H9 (cell line): ENCODE measurements around the gene PPM1B. TPM values are rescaled to one million over a fixed set of nuclear protein-coding genes. Genes with fewer than 3 reads are reported as not detected.
A peak's percentile ranks its signal among the peaks of the same experiment; 100 is the strongest.
"Not testable (repeated sequence)": the region's sequence is repeated elsewhere in the genome, so short reads cannot be mapped to it uniquely, and the experiment has no call there.

ENCODE experiments used
- DNase-seq: peaks from one replicate; pipeline ENCODE4 v3.0.0-alpha.2; 2017
- H2AFZ ChIP-seq: one replicate; pipeline ENCODE4 v1.6.1; 2013; ENCODE audit warnings: mild to moderate bottlenecking, low read length, control low read depth, moderate library complexity
- H2AK5ac ChIP-seq: 2 replicates; pipeline ENCODE4 v1.6.1; 2013; ENCODE audit warnings: low read length, control low read depth, mixed read lengths; ENCODE audit not compliant: insufficient read length
- H2BK120ac ChIP-seq: one replicate; pipeline ENCODE4 v1.6.1; 2013; ENCODE audit warnings: low read depth, mild to moderate bottlenecking, low read length, control low read depth, inconsistent platforms; ENCODE audit not compliant: poor library complexity, severe bottlenecking
- H2BK12ac ChIP-seq: 2 replicates; pipeline ENCODE4 v1.6.1; 2013; ENCODE audit warnings: low read length, control low read depth, mixed read lengths, low read depth; ENCODE audit not compliant: insufficient read length
- H2BK15ac ChIP-seq: 2 replicates; pipeline ENCODE4 v1.6.1; 2013; ENCODE audit warnings: low read depth, low read length, control low read depth
- H2BK20ac ChIP-seq: one replicate; pipeline ENCODE4 v1.6.1; 2013; ENCODE audit warnings: low read depth, mild to moderate bottlenecking, low read length, control low read depth, inconsistent platforms; ENCODE audit not compliant: poor library complexity, severe bottlenecking
- H2BK5ac ChIP-seq: 2 replicates; pipeline ENCODE4 v1.6.1; 2013; ENCODE audit warnings: low read length, control low read depth, mixed read lengths; ENCODE audit not compliant: insufficient read length
- H3K14ac ChIP-seq: 2 replicates; pipeline ENCODE4 v1.6.1; 2013; ENCODE audit warnings: low read length, control low read depth; ENCODE audit not compliant: insufficient read depth
- H3K18ac ChIP-seq: 2 replicates; pipeline ENCODE4 v1.6.1; 2013; ENCODE audit warnings: low read depth, mild to moderate bottlenecking, mixed read lengths, low read length, control low read depth; ENCODE audit not compliant: insufficient read length
- H3K23ac ChIP-seq: 2 replicates; pipeline ENCODE4 v1.6.1; 2013; ENCODE audit warnings: low read length, control low read depth, mixed read lengths, low read depth; ENCODE audit not compliant: insufficient read length
- H3K23me2 ChIP-seq: 2 replicates; pipeline ENCODE4 v1.6.1; 2013; ENCODE audit warnings: low read depth, mild to moderate bottlenecking, mixed read lengths, low read length, control low read depth; ENCODE audit not compliant: insufficient read length, poor library complexity, severe bottlenecking
- H3K27ac ChIP-seq: 2 replicates; pipeline ENCODE4 v1.5.1; 2013; ENCODE audit warnings: low read length, control low read depth, mixed read lengths, low read depth; ENCODE audit not compliant: insufficient read length
- H3K27me3 ChIP-seq: 2 replicates; pipeline ENCODE4 v1.6.1; 2013; ENCODE audit warnings: low read length, control low read depth, inconsistent platforms; ENCODE audit not compliant: insufficient read depth
- H3K4ac ChIP-seq: 2 replicates; pipeline ENCODE4 v1.6.1; 2013; ENCODE audit warnings: low read depth, mild to moderate bottlenecking, control low read depth, inconsistent platforms, low read length, moderate library complexity
- H3K4me1 ChIP-seq: 2 replicates; pipeline ENCODE4 v1.6.1; 2013; ENCODE audit warnings: low read length, control low read depth, inconsistent platforms; ENCODE audit not compliant: insufficient read depth
- H3K4me2 ChIP-seq: 2 replicates; pipeline ENCODE4 v1.6.1; 2013; ENCODE audit warnings: low read length, control low read depth, mixed read lengths; ENCODE audit not compliant: insufficient read length, insufficient read depth
- H3K56ac ChIP-seq: 2 replicates; pipeline ENCODE4 v1.6.1; 2013; ENCODE audit warnings: low read depth, mild to moderate bottlenecking, mixed read lengths, low read length, control low read depth; ENCODE audit not compliant: insufficient read length
- H3K79me1 ChIP-seq: 2 replicates; pipeline ENCODE4 v1.6.1; 2013; ENCODE audit warnings: low read depth, mild to moderate bottlenecking, moderate library complexity, low read length, control low read depth, inconsistent platforms; ENCODE audit not compliant: insufficient read depth, poor library complexity, severe bottlenecking
- H3K79me2 ChIP-seq: 2 replicates; pipeline ENCODE4 v1.6.1; 2013; ENCODE audit warnings: low read length, control low read depth, inconsistent platforms; ENCODE audit not compliant: insufficient read depth
- H3K9ac ChIP-seq: 2 replicates; pipeline ENCODE4 v1.6.1; 2013; ENCODE audit warnings: low read length, control low read depth, mixed read lengths; ENCODE audit not compliant: insufficient read length; ENCODE audit errors: extremely low read depth
- H3K9me3 ChIP-seq: one replicate; pipeline ENCODE4 v1.6.1; 2013; ENCODE audit warnings: low read depth, low read length, inconsistent platforms; ENCODE audit not compliant: control insufficient read depth
- H3T11ph ChIP-seq: one replicate; pipeline ENCODE4 v1.6.1; 2013; ENCODE audit warnings: mild to moderate bottlenecking, low read length, control low read depth, inconsistent platforms
- H4K20me1 ChIP-seq: one replicate; pipeline ENCODE4 v1.6.1; 2013; ENCODE audit not compliant: control insufficient read depth, insufficient read length, insufficient read depth
- H4K5ac ChIP-seq: 2 replicates; pipeline ENCODE4 v1.6.1; 2013; ENCODE audit warnings: low read depth, mild to moderate bottlenecking, mixed read lengths, low read length, control low read depth; ENCODE audit not compliant: insufficient read length
- H4K8ac ChIP-seq: replicated peaks from 2 replicates; pipeline ENCODE4 v1.6.1; 2013; ENCODE audit warnings: low read length, control low read depth, mixed read lengths, low read depth; ENCODE audit not compliant: insufficient read length
- H4K91ac ChIP-seq: 2 replicates; pipeline ENCODE4 v1.6.1; 2013; ENCODE audit warnings: low read depth, mild to moderate bottlenecking, moderate library complexity, mixed read lengths, low read length, control low read depth; ENCODE audit not compliant: insufficient read length
- H3K27ac Mint-ChIP-seq, 3 experiments: 2 replicates in 2 of 3; 3 replicates in 1 of 3; pipeline ENCODE4 v1.8.0; 2020 to 2021; ENCODE audit warnings: mixed read lengths in 3 of 3, mild to moderate bottlenecking in 1 of 3, moderate library complexity in 1 of 3
- H3K27me3 Mint-ChIP-seq: 2 replicates; pipeline ENCODE4 v1.8.0; 2021; ENCODE audit warnings: low read depth, mild to moderate bottlenecking, moderate library complexity, mixed read lengths
- H3K36me3 Mint-ChIP-seq, 3 experiments: 2 replicates in 2 of 3; 3 replicates in 1 of 3; pipeline ENCODE4 v1.8.0; 2020 to 2021; ENCODE audit warnings: low read depth in 3 of 3, mixed read lengths in 3 of 3; ENCODE audit not compliant: insufficient read depth in 1 of 3
- H3K4me1 Mint-ChIP-seq, 2 experiments: 2 replicates each; pipeline ENCODE4 v1.8.0; 2020; ENCODE audit warnings: mixed read lengths in 2 of 2
- H3K4me3 Mint-ChIP-seq, 2 experiments: 2 replicates in 1 of 2; 3 replicates in 1 of 2; pipeline ENCODE4 v1.8.0; 2020 to 2021; ENCODE audit warnings: mild to moderate bottlenecking in 2 of 2, mixed read lengths in 2 of 2, moderate library complexity in 1 of 2
- H3K9me3 Mint-ChIP-seq, 2 experiments: 2 replicates in 1 of 2; 3 replicates in 1 of 2; pipeline ENCODE4 v1.8.0; 2020; ENCODE audit warnings: mild to moderate bottlenecking in 2 of 2, mixed read lengths in 2 of 2, moderate library complexity in 1 of 2
- WGBS: extraction: QIAGEN DNeasy Blood & Tissue Kit; methylation state at CpG from one replicate; pipeline ENCODE4 v1.1.7; 2013; ENCODE audit warnings: missing lambda C conversion rate, low lambda C conversion rate, mixed read lengths; ENCODE audit not compliant: insufficient read length; ENCODE audit errors: extremely low coverage; 5-methylcytosine and 5-hydroxymethylcytosine counted together
- total RNA-seq: library from RNA; stranded (reverse); gene quantifications from 2 replicates; pipeline ENCODE4 v1.2.1, GENCODE V29; 2021
- TF ChIP-seq, protein P1 (sequence below): fragments of 200-600 bp; sonication (generic); conservative IDR thresholded peaks from 3 replicates; pipeline ENCODE4 v1.8.0; 2021; ENCODE audit warnings: antibody characterized with exemption, mild to moderate bottlenecking

PPM1B gene
- total RNA-seq, 1 experiment from 2014 or later = 156 TPM

DNA sequence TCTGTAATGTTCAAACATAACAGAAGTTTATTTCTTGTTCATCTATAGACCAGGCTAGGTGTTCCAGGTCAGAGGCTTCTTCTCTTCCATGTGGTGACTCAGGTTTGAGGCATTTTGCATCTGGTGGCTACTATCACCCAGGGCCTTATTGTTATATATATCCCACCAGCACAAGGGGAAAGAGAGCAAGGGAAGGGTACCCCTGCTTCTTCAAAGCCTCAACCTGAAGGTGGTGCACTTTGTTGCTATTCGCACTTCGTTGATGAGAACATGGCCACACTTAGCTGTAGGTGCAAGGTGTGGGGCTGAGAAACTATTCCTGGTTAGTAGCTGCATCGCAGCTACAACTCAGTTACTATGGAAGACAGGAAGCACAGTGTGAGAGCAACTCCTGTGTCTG is 79.2 kb downstream of the PPM1B start:
- Histone ChIP-seq H3K4me1 (peaks cover 2% of the 10 kb centered on the region; the same call in 1 of the 2 replicates), H3K56ac (no peak overlapping the region), H2BK15ac (no peak overlapping the region), H3K27ac (no peak overlapping the region), H3K23ac (no peak overlapping the region), H3K79me2 (peaks cover 2% of the 10 kb centered on the region; the same call in 1 of the 2 replicates), H3K9me3 (no peaks in the 10 kb centered on the region), H2BK20ac (no peak overlapping the region), H3K4me2 (no peak overlapping the region), H3K14ac (no peak overlapping the region), H3T11ph (no peak overlapping the region), H3K23me2 (no peaks in the 10 kb centered on the region), H3K79me1 (no peaks in the 10 kb centered on the region), H2BK120ac (no peak overlapping the region), H3K9ac (no peak overlapping the region), H2AK5ac (no peak overlapping the region), H2BK5ac (no peak overlapping the region), H4K20me1 (no peaks in the 10 kb centered on the region), H4K5ac (no peak overlapping the region), H4K91ac (no peak overlapping the region), H2BK12ac (no peak overlapping the region), H3K27me3 (no peaks in the 10 kb centered on the region), H4K8ac (no peak overlapping the region), H3K4ac (no peak overlapping the region), H2AFZ (no peak overlapping the region), H3K18ac (no peak overlapping the region)
- H3K4me3 Mint-ChIP-seq = no peak overlapping the region
- TF ChIP-seq, protein P1, sequence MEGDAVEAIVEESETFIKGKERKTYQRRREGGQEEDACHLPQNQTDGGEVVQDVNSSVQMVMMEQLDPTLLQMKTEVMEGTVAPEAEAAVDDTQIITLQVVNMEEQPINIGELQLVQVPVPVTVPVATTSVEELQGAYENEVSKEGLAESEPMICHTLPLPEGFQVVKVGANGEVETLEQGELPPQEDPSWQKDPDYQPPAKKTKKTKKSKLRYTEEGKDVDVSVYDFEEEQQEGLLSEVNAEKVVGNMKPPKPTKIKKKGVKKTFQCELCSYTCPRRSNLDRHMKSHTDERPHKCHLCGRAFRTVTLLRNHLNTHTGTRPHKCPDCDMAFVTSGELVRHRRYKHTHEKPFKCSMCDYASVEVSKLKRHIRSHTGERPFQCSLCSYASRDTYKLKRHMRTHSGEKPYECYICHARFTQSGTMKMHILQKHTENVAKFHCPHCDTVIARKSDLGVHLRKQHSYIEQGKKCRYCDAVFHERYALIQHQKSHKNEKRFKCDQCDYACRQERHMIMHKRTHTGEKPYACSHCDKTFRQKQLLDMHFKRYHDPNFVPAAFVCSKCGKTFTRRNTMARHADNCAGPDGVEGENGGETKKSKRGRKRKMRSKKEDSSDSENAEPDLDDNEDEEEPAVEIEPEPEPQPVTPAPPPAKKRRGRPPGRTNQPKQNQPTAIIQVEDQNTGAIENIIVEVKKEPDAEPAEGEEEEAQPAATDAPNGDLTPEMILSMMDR = peak; percentile 67
- peaks cover 32 to 34% of the 10 kb centered on the region in 2 experiments for H3K4me1 Mint-ChIP-seq
- H3K9me3 Mint-ChIP-seq = peaks cover 6 to 8% of the 10 kb centered on the region in 2 experiments; a peak in 4 of 5 replicates
- peak; percentile 67 for DNase-seq
- peak overlapping the region in 1 of 3 experiments; percentile 63; a peak in 1 of 7 replicates for H3K27ac Mint-ChIP-seq
- H3K36me3 Mint-ChIP-seq = peaks cover 0 to 8% (median 3%) of the 10 kb centered on the region in 3 experiments; a peak in 3 of 7 replicates
- no CpG with 5 or more reads among the region's 3 CpGs for WGBS
- H3K27me3 Mint-ChIP-seq = peaks cover 2% of the 10 kb centered on the region; the same call in 1 of the 2 replicates

GRCh38 chr2:44249269-44249668 is 80.6 kb downstream of the PPM1B start:
- not testable (repeated sequence) for H3K27ac Mint-ChIP-seq, H2BK120ac ChIP-seq, H2BK12ac ChIP-seq, H3K56ac ChIP-seq, H3K27ac ChIP-seq, DNase-seq, H2AK5ac ChIP-seq, H2BK20ac ChIP-seq, H3K36me3 Mint-ChIP-seq, H3K4ac ChIP-seq, H4K91ac ChIP-seq, H3K9ac ChIP-seq, H3K4me1 ChIP-seq, H3K27me3 Mint-ChIP-seq, H2AFZ ChIP-seq, H3K4me3 Mint-ChIP-seq, H4K5ac ChIP-seq, H3K79me2 ChIP-seq, H3K4me2 ChIP-seq, H4K20me1 ChIP-seq, H3K18ac ChIP-seq, H3K79me1 ChIP-seq, H2BK15ac ChIP-seq, H3K27me3 ChIP-seq, H4K8ac ChIP-seq, H3K23me2 ChIP-seq, H3K14ac ChIP-seq, H3K9me3 ChIP-seq, H3K23ac ChIP-seq, H2BK5ac ChIP-seq, H3T11ph ChIP-seq
- no CpG with 5 or more reads among the region's 6 CpGs for WGBS
- peaks cover 28 to 30% of the 10 kb centered on the region in 2 experiments for H3K4me1 Mint-ChIP-seq
- peaks cover 9 to 11% of the 10 kb centered on the region in 2 experiments; a peak in 4 of 5 replicates for H3K9me3 Mint-ChIP-seq
